GM12878 (cell line): ENCODE measurements around the gene IHH.

Experiments used
- EZH2 ChIP-seq: IDR thresholded peaks from 2 replicates; pipeline ENCODE4 v1.6.1; 2012; ENCODE audit warnings: low read depth, mild to moderate bottlenecking, control low read depth, inconsistent platforms, low read length, borderline replicate concordance; ENCODE audit not compliant: control insufficient read depth
- KDM1A ChIP-seq: fragments of 200-600 bp; sonication (generic); IDR thresholded peaks from 2 replicates; pipeline ENCODE4 v1.6.1; 2016; ENCODE audit warnings: borderline replicate concordance
- RAD21 ChIP-seq: IDR thresholded peaks from 2 replicates; pipeline ENCODE4 v1.6.1; 2011; ENCODE audit warnings: mild to moderate bottlenecking, low read depth, low read length, moderate library complexity; ENCODE audit not compliant: insufficient read depth
- TF ChIP-seq, protein P1 (sequence below), 3 experiments: IDR thresholded peaks in 2 of 3; conservative IDR thresholded peaks in 1 of 3; 2 replicates each; pipeline ENCODE4 v1.5.1; 2011; ENCODE audit warnings: low read depth in 3 of 3, low read length in 3 of 3, mild to moderate bottlenecking in 3 of 3, control low read depth in 2 of 3, moderate library complexity in 2 of 3, inconsistent platforms in 1 of 3, mixed read lengths in 1 of 3; ENCODE audit not compliant: control insufficient read depth in 2 of 3, insufficient read depth in 1 of 3; ENCODE audit errors: extremely low read depth in 1 of 3
- TF ChIP-seq, protein P2 (sequence below): IDR thresholded peaks from 2 replicates; pipeline ENCODE4 v1.6.1; 2012; ENCODE audit warnings: low read depth, low read length, improper control_type of control experiment

DNA sequence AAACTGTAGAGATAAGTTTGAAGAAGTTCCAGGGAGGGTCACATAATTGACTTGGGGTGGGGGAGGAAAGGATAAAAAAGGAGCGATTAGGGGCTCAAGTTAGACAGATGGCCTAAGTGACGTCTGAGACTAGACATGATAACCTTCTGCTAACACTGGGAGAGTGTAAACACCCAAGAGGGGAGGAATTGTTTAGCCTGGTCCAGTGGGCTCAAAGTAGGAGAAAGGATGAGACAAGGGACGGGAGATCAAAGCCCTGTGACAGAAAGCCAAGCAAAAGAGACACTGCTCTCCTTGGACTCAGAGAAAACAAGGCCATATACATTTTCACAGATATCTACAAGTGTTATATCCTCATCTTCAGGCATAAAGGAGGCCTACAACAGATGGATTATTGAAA, 45.5 kb upstream of the IHH start:
- TF ChIP-seq KDM1A (no peak), EZH2 (no peak), RAD21 (no peak)
- TF ChIP-seq, protein P1, sequence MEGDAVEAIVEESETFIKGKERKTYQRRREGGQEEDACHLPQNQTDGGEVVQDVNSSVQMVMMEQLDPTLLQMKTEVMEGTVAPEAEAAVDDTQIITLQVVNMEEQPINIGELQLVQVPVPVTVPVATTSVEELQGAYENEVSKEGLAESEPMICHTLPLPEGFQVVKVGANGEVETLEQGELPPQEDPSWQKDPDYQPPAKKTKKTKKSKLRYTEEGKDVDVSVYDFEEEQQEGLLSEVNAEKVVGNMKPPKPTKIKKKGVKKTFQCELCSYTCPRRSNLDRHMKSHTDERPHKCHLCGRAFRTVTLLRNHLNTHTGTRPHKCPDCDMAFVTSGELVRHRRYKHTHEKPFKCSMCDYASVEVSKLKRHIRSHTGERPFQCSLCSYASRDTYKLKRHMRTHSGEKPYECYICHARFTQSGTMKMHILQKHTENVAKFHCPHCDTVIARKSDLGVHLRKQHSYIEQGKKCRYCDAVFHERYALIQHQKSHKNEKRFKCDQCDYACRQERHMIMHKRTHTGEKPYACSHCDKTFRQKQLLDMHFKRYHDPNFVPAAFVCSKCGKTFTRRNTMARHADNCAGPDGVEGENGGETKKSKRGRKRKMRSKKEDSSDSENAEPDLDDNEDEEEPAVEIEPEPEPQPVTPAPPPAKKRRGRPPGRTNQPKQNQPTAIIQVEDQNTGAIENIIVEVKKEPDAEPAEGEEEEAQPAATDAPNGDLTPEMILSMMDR (IDR thresholded peaks at IDR 0.05 in 2 of 3, conservative IDR thresholded peaks at IDR 0.05 in 1 of 3; ENCODE audit: control insufficient read depth in 2 of 3, extremely low read depth in 1 of 3, insufficient read depth in 1 of 3, low read depth in 3 of 3, low read length in 3 of 3): no peak
- TF ChIP-seq, protein P2, sequence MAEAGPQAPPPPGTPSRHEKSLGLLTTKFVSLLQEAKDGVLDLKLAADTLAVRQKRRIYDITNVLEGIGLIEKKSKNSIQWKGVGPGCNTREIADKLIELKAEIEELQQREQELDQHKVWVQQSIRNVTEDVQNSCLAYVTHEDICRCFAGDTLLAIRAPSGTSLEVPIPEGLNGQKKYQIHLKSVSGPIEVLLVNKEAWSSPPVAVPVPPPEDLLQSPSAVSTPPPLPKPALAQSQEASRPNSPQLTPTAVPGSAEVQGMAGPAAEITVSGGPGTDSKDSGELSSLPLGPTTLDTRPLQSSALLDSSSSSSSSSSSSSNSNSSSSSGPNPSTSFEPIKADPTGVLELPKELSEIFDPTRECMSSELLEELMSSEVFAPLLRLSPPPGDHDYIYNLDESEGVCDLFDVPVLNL: no peak
